WERI-Rb-1 (cell line): ENCODE results near the gene NAALADL2.

Experiments used
- DNase-seq: peaks from one replicate; pipeline ENCODE4 v3.0.0-alpha.2; 2020
- H3K27ac ChIP-seq: fragments of 250-450 bp; sonication (Bioruptor Pico); 2 replicates; pipeline ENCODE4 v1.5.1; 2020; ENCODE audit warnings: mild to moderate bottlenecking, moderate library complexity
- H3K27me3 ChIP-seq: fragments of 250-450 bp; sonication (Bioruptor Pico); 2 replicates; pipeline ENCODE4 v1.5.1; 2021; ENCODE audit warnings: mild to moderate bottlenecking, low read depth, moderate library complexity; ENCODE audit not compliant: insufficient read depth, severe bottlenecking
- H3K36me3 ChIP-seq: fragments of 250-450 bp; sonication (Bioruptor Pico); 2 replicates; pipeline ENCODE4 v1.5.1; 2020; ENCODE audit warnings: mild to moderate bottlenecking, moderate library complexity
- H3K4me3 ChIP-seq: 2 replicates; pipeline ENCODE4 v1.5.1; 2011; ENCODE audit warnings: low read depth, mild to moderate bottlenecking, control low read depth, low read length
- H3K9me3 ChIP-seq: fragments of 250-450 bp; sonication (Bioruptor Pico); 2 replicates; pipeline ENCODE4 v1.5.1; 2021; ENCODE audit warnings: mild to moderate bottlenecking, moderate library complexity; ENCODE audit not compliant: severe bottlenecking
- TF ChIP-seq, protein P1 (sequence below): IDR thresholded peaks from 2 replicates; pipeline ENCODE4 v1.5.1; 2011; ENCODE audit warnings: low read depth, mild to moderate bottlenecking, control low read depth, inconsistent platforms, low read length

NAALADL2 gene

GRCh38 chr3:175478301-175478700 lies 619.2 kb downstream of the NAALADL2 start:
- Histone ChIP-seq H3K4me3 (no peak overlapping the region), H3K36me3 (no peaks in the 10 kb centered on the region), H3K9me3 (no peaks in the 10 kb centered on the region), H3K27me3 (no peaks in the 10 kb centered on the region), H3K27ac (no peak overlapping the region)
- DNase-seq: no peak
- TF ChIP-seq, protein P1, sequence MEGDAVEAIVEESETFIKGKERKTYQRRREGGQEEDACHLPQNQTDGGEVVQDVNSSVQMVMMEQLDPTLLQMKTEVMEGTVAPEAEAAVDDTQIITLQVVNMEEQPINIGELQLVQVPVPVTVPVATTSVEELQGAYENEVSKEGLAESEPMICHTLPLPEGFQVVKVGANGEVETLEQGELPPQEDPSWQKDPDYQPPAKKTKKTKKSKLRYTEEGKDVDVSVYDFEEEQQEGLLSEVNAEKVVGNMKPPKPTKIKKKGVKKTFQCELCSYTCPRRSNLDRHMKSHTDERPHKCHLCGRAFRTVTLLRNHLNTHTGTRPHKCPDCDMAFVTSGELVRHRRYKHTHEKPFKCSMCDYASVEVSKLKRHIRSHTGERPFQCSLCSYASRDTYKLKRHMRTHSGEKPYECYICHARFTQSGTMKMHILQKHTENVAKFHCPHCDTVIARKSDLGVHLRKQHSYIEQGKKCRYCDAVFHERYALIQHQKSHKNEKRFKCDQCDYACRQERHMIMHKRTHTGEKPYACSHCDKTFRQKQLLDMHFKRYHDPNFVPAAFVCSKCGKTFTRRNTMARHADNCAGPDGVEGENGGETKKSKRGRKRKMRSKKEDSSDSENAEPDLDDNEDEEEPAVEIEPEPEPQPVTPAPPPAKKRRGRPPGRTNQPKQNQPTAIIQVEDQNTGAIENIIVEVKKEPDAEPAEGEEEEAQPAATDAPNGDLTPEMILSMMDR: no peak

DNA sequence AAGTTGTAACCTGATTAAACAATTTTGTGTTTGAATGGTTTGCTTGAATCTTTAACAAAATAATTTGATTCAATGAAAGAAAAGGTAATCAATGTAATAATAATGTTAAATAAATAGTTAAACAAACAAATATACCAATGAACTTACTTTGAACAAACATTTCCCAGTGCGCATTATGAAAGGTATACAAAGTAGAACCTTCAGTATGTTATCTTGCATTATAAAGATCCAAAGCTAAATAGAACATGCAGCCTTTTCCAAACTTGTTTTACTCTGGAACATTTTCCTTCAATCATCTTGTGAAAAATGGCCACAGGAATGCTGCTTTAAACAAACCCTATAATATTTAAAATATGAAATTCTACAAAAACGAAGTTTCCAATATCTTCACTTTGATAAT lies 620.0 kb downstream of the NAALADL2 start:
- no peak for DNase-seq
- TF ChIP-seq, protein P1: no peak
- no peaks in the 10 kb centered on the region for H3K36me3 ChIP-seq
- no peak overlapping the region for H3K4me3 ChIP-seq
- no peaks in the 10 kb centered on the region for H3K27me3 ChIP-seq
- no peaks in the 10 kb centered on the region for H3K9me3 ChIP-seq
- no peak overlapping the region for H3K27ac ChIP-seq

DNA sequence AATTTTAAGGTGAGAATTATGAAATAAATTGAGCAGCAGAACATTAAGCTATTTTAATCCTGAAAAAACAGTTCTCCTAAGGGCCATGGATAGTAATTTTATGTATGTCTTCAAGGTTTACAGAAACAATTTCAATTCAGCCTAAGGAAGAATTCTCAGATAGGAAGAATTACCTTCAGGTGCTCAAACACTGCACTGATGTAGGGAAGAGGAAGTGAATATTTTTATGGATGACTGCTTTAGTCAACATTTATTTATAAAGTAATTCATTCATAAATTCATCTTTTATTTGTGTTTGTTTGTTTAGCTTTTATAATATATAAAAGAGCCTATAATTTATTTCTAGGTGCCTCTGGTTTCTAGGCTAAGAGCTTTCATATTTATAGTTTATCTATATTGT lies 620.7 kb downstream of the NAALADL2 start:
- Histone ChIP-seq H3K4me3 (no peak overlapping the region), H3K36me3 (no peaks in the 10 kb centered on the region), H3K27me3 (no peaks in the 10 kb centered on the region), H3K9me3 (no peaks in the 10 kb centered on the region), H3K27ac (no peak overlapping the region)
- no peak for DNase-seq
- TF ChIP-seq, protein P1: no peak

DNA sequence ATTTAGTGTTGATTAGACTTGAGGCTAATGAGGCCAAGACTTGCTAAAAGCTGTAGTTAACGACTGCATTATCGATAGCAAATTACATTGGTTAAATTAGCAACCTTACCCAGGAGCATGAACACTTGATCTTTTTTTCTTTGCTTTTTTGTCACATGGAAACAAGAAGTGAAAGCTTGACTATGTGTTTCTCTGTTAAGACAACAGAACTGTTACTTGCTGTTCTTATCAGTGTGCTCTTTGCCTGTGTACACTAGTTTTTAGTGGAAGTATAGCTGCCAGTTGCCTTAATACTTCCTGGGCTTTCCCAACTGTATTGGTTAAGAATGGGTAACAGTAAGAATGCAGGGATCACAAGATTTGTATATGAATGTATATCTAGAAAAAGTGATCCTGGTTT lies 625.5 kb downstream of the NAALADL2 start:
- Histone ChIP-seq H3K4me3 (no peak overlapping the region), H3K36me3 (no peaks in the 10 kb centered on the region), H3K27me3 (no peaks in the 10 kb centered on the region), H3K27ac (no peak overlapping the region), H3K9me3 (no peaks in the 10 kb centered on the region)
- TF ChIP-seq, protein P1: no peak
- no peak for DNase-seq

DNA sequence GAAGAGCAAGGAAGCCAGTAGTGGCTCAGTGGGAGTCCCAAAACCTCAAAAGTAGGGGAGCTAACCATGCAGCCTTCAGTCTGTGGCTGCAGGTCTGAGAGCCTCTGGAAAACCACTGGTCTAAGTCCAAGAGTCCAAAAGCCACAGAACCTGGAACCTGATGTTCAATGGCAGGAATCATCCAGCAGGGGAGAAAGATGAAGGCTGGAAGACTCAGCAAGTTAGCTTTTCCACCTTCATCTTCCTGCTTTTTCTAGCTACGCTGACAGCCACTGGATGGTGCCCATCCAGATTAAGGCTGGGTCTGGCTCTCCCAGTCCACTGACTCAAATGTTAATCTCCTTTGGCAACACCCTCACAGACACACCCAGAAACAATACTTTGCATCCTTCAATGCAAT lies 626.3 kb downstream of the NAALADL2 start:
- H3K27me3 ChIP-seq: no peaks in the 10 kb centered on the region
- no peak for DNase-seq
- H3K36me3 ChIP-seq: no peaks in the 10 kb centered on the region
- no peak overlapping the region for H3K4me3 ChIP-seq
- TF ChIP-seq, protein P1: no peak
- no peaks in the 10 kb centered on the region for H3K9me3 ChIP-seq
- H3K27ac ChIP-seq: no peak overlapping the region

DNA sequence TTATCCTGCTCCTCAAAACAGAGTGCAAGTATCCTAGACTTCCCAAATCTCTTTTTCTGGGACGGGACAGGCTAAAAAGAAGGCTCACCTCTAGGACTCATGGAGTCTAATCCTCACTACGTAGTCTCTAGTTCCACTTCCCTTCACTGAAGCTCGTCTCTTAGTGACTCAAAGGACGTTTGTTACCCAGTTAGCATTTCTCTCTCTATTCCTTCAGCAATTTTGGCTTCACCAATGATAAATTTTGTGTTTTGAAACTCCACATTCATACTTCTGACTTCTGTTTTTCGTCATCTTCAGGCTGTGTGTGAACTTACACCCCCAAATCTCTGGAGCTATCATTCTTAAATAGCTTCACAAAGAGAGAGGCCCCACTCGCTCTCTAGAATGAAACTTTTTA lies 627.1 kb downstream of the NAALADL2 start:
- H3K27ac ChIP-seq: no peak overlapping the region
- DNase-seq: no peak

More for the DNA sequence above, 627.1 kb downstream of the NAALADL2 start:
- no peaks in the 10 kb centered on the region for H3K9me3 ChIP-seq
- H3K36me3 ChIP-seq: no peaks in the 10 kb centered on the region
- H3K4me3 ChIP-seq: no peak overlapping the region
- TF ChIP-seq, protein P1: no peak
- no peaks in the 10 kb centered on the region for H3K27me3 ChIP-seq
